Activated CD8-positive, alpha-beta T cell treated with anti-CD3 and anti-CD28 coated beads, Interleukin-2, amount 10 ng/mL, durations not matched to agents 7 days and 5 days (primary cell): ENCODE data around the gene IFIT5. TPM values are rescaled to one million over a fixed set of nuclear protein-coding genes. Genes with fewer than 3 reads are reported as not detected.
"Not testable (repeated sequence)": the region's sequence is repeated elsewhere in the genome, so short reads cannot be mapped to it uniquely, and the experiment has no call there.

Source experiments
- ATAC-seq: fragments of 150-1000 bp; cut with Tn5 transposase; one replicate; pipeline ENCODE4 v1.10.0; 2021; ENCODE audit warnings: moderate library complexity
- CTCF ChIA-PET: fragments of 350-600 bp; sonication (Branson Sonifier 250); formaldehyde crosslinking; loops from one replicate; lab custom pipeline; 2021; ENCODE audit warnings: antibody characterized with exemption; lab: Charles Lee
- POLR2A ChIA-PET: fragments of 350-600 bp; sonication (Branson Sonifier 250); formaldehyde crosslinking; loops from one replicate; lab custom pipeline; 2021; ENCODE audit warnings: antibody characterized with exemption; lab: Charles Lee
- DNase-seq: peaks from one replicate; pipeline ENCODE4 v3.0.0-alpha.2; 2020
- H3K27ac Mint-ChIP-seq: one replicate; pipeline ENCODE4 v1.8.0; 2021; ENCODE audit warnings: mild to moderate bottlenecking, mixed read lengths
- H3K27me3 Mint-ChIP-seq: one replicate; pipeline ENCODE4 v1.8.0; 2021; ENCODE audit warnings: low read depth, mixed read lengths
- H3K36me3 Mint-ChIP-seq: one replicate; pipeline ENCODE4 v1.8.0; 2021; ENCODE audit warnings: low read depth, mixed read lengths
- H3K4me1 Mint-ChIP-seq: one replicate; pipeline ENCODE4 v1.8.0; 2021; ENCODE audit warnings: low read depth, mixed read lengths
- H3K4me3 Mint-ChIP-seq: one replicate; pipeline ENCODE4 v1.8.0; 2021; ENCODE audit warnings: mild to moderate bottlenecking, mixed read lengths
- H3K9me3 Mint-ChIP-seq: one replicate; pipeline ENCODE4 v1.8.0; 2022; ENCODE audit warnings: mixed read lengths; ENCODE audit not compliant: insufficient read depth
- total RNA-seq, 2 experiments: library from RNA; stranded (reverse); gene quantifications; one replicate each; pipeline ENCODE4 v1.2.3, GENCODE V29; 2021

IFIT5 gene
- total RNA-seq, 2 experiments from 2014 or later, result 22.5 to 22.7 TPM

- POLR2A ChIA-PET, result interaction anchor here (1.9 kb wide), 1 partner anchor 19 kb away, joined by 6 read pairs; the partner anchor contains the start of gene IFIT5
- peaks cover 48% of the 10 kb centered on the region for H3K36me3 Mint-ChIP-seq
- H3K4me1 Mint-ChIP-seq, result peaks cover 55% of the 10 kb centered on the region
- H3K27me3 Mint-ChIP-seq, result no peaks in the 10 kb centered on the region
- CTCF ChIA-PET, result no interaction called here
- H3K4me3 Mint-ChIP-seq, result peak overlapping the region; percentile 45
- no peaks in the 10 kb centered on the region for H3K9me3 Mint-ChIP-seq
- DNase-seq (no peak), ATAC-seq (no peak)
- H3K27ac Mint-ChIP-seq, result peak overlapping the region; percentile 25
Measured at GRCh38 chr10:89395141-89395540, 19.2 kb upstream of the IFIT5 start.

DNA sequence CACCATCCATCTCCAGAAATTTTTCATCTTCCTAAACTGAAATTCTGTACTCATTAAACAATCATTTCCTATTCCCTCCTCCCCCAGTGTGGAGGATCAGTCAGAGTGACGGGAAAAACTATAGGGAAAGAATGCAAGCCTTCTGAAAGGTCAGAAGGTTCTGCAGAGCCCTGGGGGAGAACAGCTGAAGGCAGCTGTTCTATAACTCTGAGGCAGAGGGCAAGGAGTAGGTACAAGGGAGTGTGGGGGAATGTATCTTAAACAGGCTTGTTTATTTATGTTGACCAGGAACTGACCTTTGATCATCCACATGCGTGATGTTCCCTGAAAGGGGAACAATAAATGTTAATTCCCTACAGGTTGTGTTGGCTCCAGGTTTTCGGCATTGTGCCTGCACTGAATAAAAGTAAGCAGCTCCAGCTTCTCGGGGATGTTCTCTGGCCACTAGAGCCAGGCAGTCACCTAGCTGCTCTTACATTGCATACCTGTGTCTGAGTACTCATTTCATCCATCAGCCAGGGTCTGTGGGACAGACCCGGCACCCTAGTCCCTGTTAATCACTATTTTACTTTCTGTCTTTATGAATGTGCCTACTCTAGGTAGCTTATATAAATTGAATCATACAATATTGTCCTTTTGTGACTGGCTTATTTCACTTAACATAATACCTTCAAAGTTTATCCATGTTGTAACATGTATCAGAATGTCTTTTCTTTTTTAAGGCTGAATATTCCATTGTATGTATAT, 16.2 kb upstream of the IFIT5 start:
- ChIA-PET CTCF (interaction anchor here (0.9 kb wide), 1 partner anchor 136 kb away, joined by 3 read pairs; no protein-coding TSS in a partner anchor), POLR2A (interaction anchor here (0.8 to 2.0 kb wide), 2 partner anchors 14 to 16 kb away, joined by 3 to 4 read pairs; partner anchors contain the start of gene IFIT5)
- Mint-ChIP-seq H3K27me3 (no peaks in the 10 kb centered on the region), H3K4me3 (no peak overlapping the region), H3K9me3 (no peaks in the 10 kb centered on the region), H3K27ac (no peak overlapping the region), H3K4me1 (peaks cover 50% of the 10 kb centered on the region), H3K36me3 (peaks cover 70% of the 10 kb centered on the region)
- ATAC-seq (no peak), DNase-seq (no peak)

- ChIA-PET POLR2A (interaction anchor here (0.6 to 1.8 kb wide), 2 partner anchors 14 to 1480 kb away, joined by 5 to 6 read pairs; partner anchors contain the start of gene IFIT5), CTCF (interaction anchor here (1.8 kb wide), 1 partner anchor 13 kb away, joined by 8 read pairs; the partner anchor contains the start of gene IFIT5)
- no peaks in the 10 kb centered on the region for H3K9me3 Mint-ChIP-seq
- no peak overlapping the region for H3K4me3 Mint-ChIP-seq
- H3K27ac Mint-ChIP-seq, result no peak overlapping the region
- DNase-seq (no peak), ATAC-seq (no peak)
- peaks cover 81% of the 10 kb centered on the region for H3K36me3 Mint-ChIP-seq
- H3K27me3 Mint-ChIP-seq, result no peaks in the 10 kb centered on the region
- H3K4me1 Mint-ChIP-seq, result peaks cover 42% of the 10 kb centered on the region
Measured at GRCh38 chr10:89399956-89400355, 14.4 kb upstream of the IFIT5 start.

GRCh38 chr10:89403043-89403442, 11.3 kb upstream of the IFIT5 start:
- Mint-ChIP-seq H3K4me3 (no peak overlapping the region), H3K27me3 (no peaks in the 10 kb centered on the region), H3K9me3 (no peaks in the 10 kb centered on the region), H3K36me3 (peaks cover 88% of the 10 kb centered on the region), H3K27ac (no peak overlapping the region), H3K4me1 (peaks cover 26% of the 10 kb centered on the region)
- ChIA-PET CTCF (interaction anchor here (1.5 to 2.8 kb wide), 3 partner anchors 10 to 186 kb away, joined by 3 to 8 read pairs (median 4); partner anchors contain the start of gene IFIT5), POLR2A (interaction anchor here (1.5 to 3.0 kb wide), 2 partner anchors 10 to 11 kb away, joined by 4 to 13 read pairs; partner anchors contain the start of gene IFIT5)
- ATAC-seq, result no peak
- DNase-seq, result no peak

DNA sequence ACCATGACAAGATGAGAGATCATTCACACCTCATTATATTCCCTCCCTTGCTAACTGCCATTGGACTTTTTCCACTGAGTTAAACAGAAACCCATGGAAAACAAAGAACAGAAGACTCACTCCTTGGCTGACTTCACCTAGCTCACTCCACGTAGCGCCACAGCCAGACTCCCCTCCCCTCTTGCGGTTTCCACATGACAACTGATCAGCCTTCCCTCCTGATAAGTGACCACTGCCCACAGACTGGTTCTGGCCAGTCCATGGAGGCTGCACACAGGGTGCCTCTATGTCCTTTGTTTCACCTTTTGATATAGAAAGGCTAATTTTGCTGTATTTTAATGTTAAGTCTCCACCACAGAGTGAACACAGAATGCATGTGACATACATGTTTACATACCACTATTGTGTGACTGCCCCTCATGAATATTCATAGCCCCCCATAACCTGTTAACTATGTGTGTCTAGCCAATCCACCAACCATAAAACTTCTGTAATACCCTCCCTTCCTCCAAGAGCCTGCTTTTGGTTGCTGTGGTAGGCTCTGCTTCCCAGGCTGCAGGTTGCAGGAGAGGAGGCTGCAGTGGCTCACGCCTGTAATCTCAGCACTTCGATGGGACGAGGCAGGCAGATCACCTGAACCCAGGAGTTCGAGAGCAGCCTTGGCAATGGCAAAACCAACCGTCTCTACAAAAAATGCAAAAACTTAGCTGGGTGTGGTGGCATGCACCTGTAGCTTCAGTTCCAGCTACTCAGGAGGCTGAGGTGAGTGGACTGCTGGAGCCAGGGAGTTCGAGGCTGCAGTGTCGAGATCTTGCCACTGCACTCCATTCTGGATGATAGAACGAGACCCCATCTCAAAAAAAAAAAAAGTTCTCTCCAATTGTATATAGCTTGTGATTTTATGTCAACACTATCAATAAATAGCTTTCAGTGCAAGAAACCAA, 10.0 kb upstream of the IFIT5 start:
- no peaks in the 10 kb centered on the region for H3K9me3 Mint-ChIP-seq
- H3K4me1 Mint-ChIP-seq, result peaks cover 13% of the 10 kb centered on the region
- H3K27ac Mint-ChIP-seq, result peak overlapping the region; percentile 49
- DNase-seq (peak; percentile 19), ATAC-seq (no peak)
- H3K27me3 Mint-ChIP-seq, result no peaks in the 10 kb centered on the region
- no peak overlapping the region for H3K4me3 Mint-ChIP-seq
- CTCF ChIA-PET, result interaction anchor here (0.6 to 2.8 kb wide), 3 partner anchors 10 to 90 kb away, joined by 3 to 8 read pairs (median 4); partner anchors contain the start of gene IFIT5
- POLR2A ChIA-PET, result interaction anchor here (0.6 to 3.0 kb wide), 3 partner anchors 8 to 174 kb away, joined by 4 to 13 read pairs (median 4); partner anchors contain the start of gene IFIT5
- H3K36me3 Mint-ChIP-seq, result peaks cover 85% of the 10 kb centered on the region

GRCh38 chr10:89406178-89406577, 8.2 kb upstream of the IFIT5 start:
- Mint-ChIP-seq H3K4me1 (peaks cover 11% of the 10 kb centered on the region), H3K36me3 (peaks cover 90% of the 10 kb centered on the region)
- DNase-seq, H3K27me3 Mint-ChIP-seq, ATAC-seq, CTCF ChIA-PET, H3K4me3 Mint-ChIP-seq, H3K27ac Mint-ChIP-seq, H3K9me3 Mint-ChIP-seq: not testable (repeated sequence)
- POLR2A ChIA-PET, result interaction anchor here (0.9 kb wide), 1 partner anchor 8 kb away, joined by 3 read pairs; the partner anchor contains the start of gene IFIT5

- H3K4me3 Mint-ChIP-seq, ATAC-seq, H3K9me3 Mint-ChIP-seq, H3K27me3 Mint-ChIP-seq, H3K27ac Mint-ChIP-seq, DNase-seq, POLR2A ChIA-PET, CTCF ChIA-PET: not testable (repeated sequence)
- Mint-ChIP-seq H3K36me3 (peaks cover 86% of the 10 kb centered on the region), H3K4me1 (peaks cover 21% of the 10 kb centered on the region)
Measured at GRCh38 chr10:89407792-89408191, 6.6 kb upstream of the IFIT5 start.

DNA sequence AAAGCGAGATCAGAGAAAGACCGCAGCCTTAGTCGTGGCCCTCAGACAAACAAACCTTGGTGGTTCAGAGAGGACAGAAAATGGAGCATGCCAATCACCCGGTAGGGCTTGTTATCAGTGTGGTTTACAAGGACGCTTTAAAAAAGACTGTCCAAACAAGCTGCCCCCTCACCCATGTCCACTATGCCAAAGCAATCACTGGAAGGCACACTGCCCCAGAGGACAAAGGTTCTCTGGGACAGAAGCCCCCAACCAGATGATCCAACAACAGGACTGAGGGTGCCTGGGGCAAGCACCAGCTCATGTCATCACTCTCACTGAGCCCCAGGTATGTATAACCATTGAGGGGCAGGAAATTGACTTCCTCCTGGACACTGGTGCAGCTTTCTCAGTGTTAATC, 5.1 kb upstream of the IFIT5 start:
- POLR2A ChIA-PET, CTCF ChIA-PET, H3K27me3 Mint-ChIP-seq, H3K9me3 Mint-ChIP-seq, H3K4me3 Mint-ChIP-seq, H3K27ac Mint-ChIP-seq, DNase-seq, ATAC-seq: not testable (repeated sequence)
- Mint-ChIP-seq H3K4me1 (peaks cover 28% of the 10 kb centered on the region), H3K36me3 (peaks cover 74% of the 10 kb centered on the region)

- POLR2A ChIA-PET, H3K27ac Mint-ChIP-seq: not testable (repeated sequence)
- peaks cover 68% of the 10 kb centered on the region for H3K36me3 Mint-ChIP-seq
Measured at GRCh38 chr10:89410551-89410950, 3.8 kb upstream of the IFIT5 start.

GRCh38 chr10:89411135-89411534, 3.2 kb upstream of the IFIT5 start:
- H3K27ac Mint-ChIP-seq, CTCF ChIA-PET, H3K9me3 Mint-ChIP-seq, ATAC-seq, H3K27me3 Mint-ChIP-seq, POLR2A ChIA-PET, DNase-seq, H3K4me3 Mint-ChIP-seq: not testable (repeated sequence)
- peaks cover 66% of the 10 kb centered on the region for H3K36me3 Mint-ChIP-seq
- peaks cover 36% of the 10 kb centered on the region for H3K4me1 Mint-ChIP-seq

More at GRCh38 chr10:89410551-89410950, 3.8 kb upstream of the IFIT5 start:
- DNase-seq, CTCF ChIA-PET, H3K27me3 Mint-ChIP-seq, H3K9me3 Mint-ChIP-seq, H3K4me3 Mint-ChIP-seq, ATAC-seq: not testable (repeated sequence)
- H3K4me1 Mint-ChIP-seq, result peaks cover 32% of the 10 kb centered on the region

GRCh38 chr10:89412276-89412675, 2.1 kb upstream of the IFIT5 start:
- CTCF ChIA-PET, result interaction anchor here (0.7 to 2.5 kb wide), 7 partner anchors 9 to 195 kb away, joined by 3 to 8 read pairs (median 3); partner anchors contain the start of genes IFIT1 and IFIT3
- H3K4me1 Mint-ChIP-seq, result peaks cover 41% of the 10 kb centered on the region
- POLR2A ChIA-PET, result interaction anchor here (0.6 to 4.3 kb wide), 7 partner anchors 9 to 289 kb away, joined by 3 to 78 read pairs (median 4); partner anchors contain the start of genes IFIT1, IFIT2 and KIF20B

More at GRCh38 chr10:89412276-89412675, 2.1 kb upstream of the IFIT5 start:
- peak; percentile 43 for DNase-seq
- Mint-ChIP-seq H3K27ac (peak overlapping the region; percentile 75), H3K36me3 (peaks cover 64% of the 10 kb centered on the region), H3K4me3 (peak overlapping the region; percentile 36)
- ATAC-seq, H3K9me3 Mint-ChIP-seq, H3K27me3 Mint-ChIP-seq: not testable (repeated sequence)
